NCI-H1694 (cell line): Measurements from ENCODE around the gene GRB7.
"Not testable (repeated sequence)": the region's sequence is repeated elsewhere in the genome, so short reads cannot be mapped to it uniquely, and the experiment has no call there.

Experiments
- DNase-seq: peaks from one replicate; lab custom pipeline; 2025; lab: John Stamatoyannopoulos, UW

The GRB7 gene

GRCh38 chr17:39709998-39710964 is 27.5 kb upstream of the GRB7 start:
- DNase-seq, result peak; percentile 51

GRCh38 chr17:39711071-39711470 is 26.7 kb upstream of the GRB7 start:
- DNase-seq, result not testable (repeated sequence)

GRCh38 chr17:39711851-39712250 is 25.9 kb upstream of the GRB7 start:
- no peak for DNase-seq

- DNase-seq, result no peak
Measured at GRCh38 chr17:39714234-39714633, 23.5 kb upstream of the GRB7 start.

- DNase-seq, result no peak
Measured at GRCh38 chr17:39715375-39716072, 22.2 kb upstream of the GRB7 start.

GRCh38 chr17:39716073-39716818 is 21.5 kb upstream of the GRB7 start:
- no peak for DNase-seq

GRCh38 chr17:39716879-39717536 is 20.7 kb upstream of the GRB7 start:
- no peak for DNase-seq

GRCh38 chr17:39717660-39718059 is 20.1 kb upstream of the GRB7 start:
- no peak for DNase-seq

GRCh38 chr17:39719563-39720355 is 18.0 kb upstream of the GRB7 start:
- no peak for DNase-seq

GRCh38 chr17:39722104-39722503 is 15.6 kb upstream of the GRB7 start:
- DNase-seq, result no peak

GRCh38 chr17:39722965-39723848 is 14.5 kb upstream of the GRB7 start:
- DNase-seq, result no peak

- no peak for DNase-seq
Measured at GRCh38 chr17:39724731-39725130, 13.0 kb upstream of the GRB7 start.

- DNase-seq, result not testable (repeated sequence)
Measured at GRCh38 chr17:39725923-39726322, 11.8 kb upstream of the GRB7 start.

- DNase-seq, result no peak
Measured at GRCh38 chr17:39726617-39727016, 11.1 kb upstream of the GRB7 start.

- DNase-seq, result no peak
Measured at GRCh38 chr17:39727556-39727955, 10.2 kb upstream of the GRB7 start.

- no peak for DNase-seq
Measured at GRCh38 chr17:39729280-39729851, 8.4 kb upstream of the GRB7 start.

GRCh38 chr17:39730095-39730921 is 7.4 kb upstream of the GRB7 start, which contains the start of gene MIEN1:
Gene MIEN1 (minus strand): TSS chr17:39730532. CDS start chr17:39730495, 37 bp downstream.
- DNase-seq, result peak; percentile 59

- no peak for DNase-seq
Measured at GRCh38 chr17:39732586-39732985, 5.2 kb upstream of the GRB7 start.

GRCh38 chr17:39735882-39736281 is 1.9 kb upstream of the GRB7 start:
- no peak for DNase-seq
